Sigmoid colon (tissue), 4 donors: ENCODE data around the gene SMIM43.

Source experiments
- CTCF ChIP-seq, 4 experiments: fragments of 450-650 bp in 3 of 4; fragments of 200-600 bp in 1 of 4; IDR thresholded peaks; one replicate each; pipeline ENCODE4 v1.5.1; 2016 to 2019; ENCODE audit warnings: antibody characterized with exemption in 4 of 4, mild to moderate bottlenecking in 3 of 4, moderate library complexity in 2 of 4
- EP300 ChIP-seq, 4 donors: sonication (generic); formaldehyde crosslinking; IDR thresholded peaks; one replicate each; pipeline ENCODE4 v1.6.1; 2017; ENCODE audit warnings: antibody characterized with exemption in 4 of 4
- POLR2A ChIP-seq, 2 donors: fragments of 450-650 bp; IDR thresholded peaks; one replicate each; pipeline ENCODE4 v1.6.1; 2016; ENCODE audit warnings: antibody characterized with exemption in 2 of 2, mild to moderate bottlenecking in 2 of 2, moderate library complexity in 2 of 2
- POLR2AphosphoS5 ChIP-seq, 4 donors: sonication (generic); formaldehyde crosslinking; IDR thresholded peaks; one replicate each; pipeline ENCODE4 v1.6.1; 2017; ENCODE audit warnings: antibody characterized with exemption in 4 of 4

GRCh38 chr4:121709766-121710405 is 55.1 kb downstream of the SMIM43 start:
- no peak for TF ChIP-seq POLR2AphosphoS5 (IDR thresholded peaks at IDR 0.05)
- no peak for TF ChIP-seq POLR2A (IDR thresholded peaks at IDR 0.05)
- TF ChIP-seq CTCF (IDR thresholded peaks at IDR 0.05): no peak
- no peak for TF ChIP-seq EP300 (IDR thresholded peaks at IDR 0.05)
